CD4-positive, alpha-beta T cell treated with Interleukin-21 for 1 hour (primary cell): ENCODE measurements around the gene PPM1F.

Source experiments
- DNase-seq: peaks from one replicate; pipeline ENCODE4 v3.0.0-alpha.2; 2020

PPM1F gene

GRCh38 chr22:21975273-21975672 is 22.6 kb upstream of the PPM1F start:
- no peak for DNase-seq

- no peak for DNase-seq
Measured at GRCh38 chr22:21974058-21974649, 21.5 kb upstream of the PPM1F start.

- no peak for DNase-seq
Measured at GRCh38 chr22:21972806-21973205, 20.2 kb upstream of the PPM1F start.

GRCh38 chr22:21972293-21972779 is 19.7 kb upstream of the PPM1F start:
- DNase-seq, result peak; percentile 44

- no peak for DNase-seq
Measured at GRCh38 chr22:21971858-21972275, 19.2 kb upstream of the PPM1F start.

DNA sequence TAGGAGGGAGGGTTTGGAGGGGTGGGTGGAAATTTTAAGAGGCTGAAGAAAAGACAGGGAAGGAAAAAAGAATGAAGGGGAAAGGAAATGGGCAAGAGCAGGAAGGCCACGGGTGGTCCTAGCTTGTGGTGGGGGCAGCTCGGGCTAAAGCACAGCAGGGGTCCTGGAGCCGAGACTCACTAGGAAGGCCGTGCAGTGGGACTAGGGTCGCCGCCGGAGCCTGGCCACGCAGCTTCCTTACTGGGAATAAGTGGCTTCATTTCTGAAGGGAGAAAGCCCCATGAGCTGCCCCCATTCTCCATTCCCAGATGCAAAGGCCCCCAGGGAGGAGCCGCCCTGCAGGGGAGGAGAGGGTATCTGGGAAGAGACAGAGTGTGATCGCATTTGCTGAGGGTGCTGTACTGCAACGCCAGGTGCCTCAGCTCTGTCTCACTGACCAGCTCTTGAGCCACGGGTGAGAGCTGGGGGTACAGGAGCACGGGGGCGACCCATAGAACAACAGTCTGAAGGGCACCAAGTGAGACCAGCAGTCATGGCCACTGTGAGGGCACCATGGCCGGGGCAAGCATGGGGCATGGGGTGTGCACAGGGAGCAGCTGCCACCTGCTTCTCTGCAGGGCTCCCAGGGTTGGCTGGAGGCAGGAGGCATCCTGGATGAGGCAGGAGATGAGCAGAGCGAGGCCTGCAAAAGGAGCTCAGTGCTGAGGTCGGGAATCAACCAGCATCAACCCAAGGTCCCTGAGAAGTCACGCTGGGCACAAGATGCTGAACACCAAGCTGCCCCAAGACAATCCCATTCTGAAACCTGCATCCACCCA is 18.4 kb upstream of the PPM1F start:
- no peak for DNase-seq

DNA sequence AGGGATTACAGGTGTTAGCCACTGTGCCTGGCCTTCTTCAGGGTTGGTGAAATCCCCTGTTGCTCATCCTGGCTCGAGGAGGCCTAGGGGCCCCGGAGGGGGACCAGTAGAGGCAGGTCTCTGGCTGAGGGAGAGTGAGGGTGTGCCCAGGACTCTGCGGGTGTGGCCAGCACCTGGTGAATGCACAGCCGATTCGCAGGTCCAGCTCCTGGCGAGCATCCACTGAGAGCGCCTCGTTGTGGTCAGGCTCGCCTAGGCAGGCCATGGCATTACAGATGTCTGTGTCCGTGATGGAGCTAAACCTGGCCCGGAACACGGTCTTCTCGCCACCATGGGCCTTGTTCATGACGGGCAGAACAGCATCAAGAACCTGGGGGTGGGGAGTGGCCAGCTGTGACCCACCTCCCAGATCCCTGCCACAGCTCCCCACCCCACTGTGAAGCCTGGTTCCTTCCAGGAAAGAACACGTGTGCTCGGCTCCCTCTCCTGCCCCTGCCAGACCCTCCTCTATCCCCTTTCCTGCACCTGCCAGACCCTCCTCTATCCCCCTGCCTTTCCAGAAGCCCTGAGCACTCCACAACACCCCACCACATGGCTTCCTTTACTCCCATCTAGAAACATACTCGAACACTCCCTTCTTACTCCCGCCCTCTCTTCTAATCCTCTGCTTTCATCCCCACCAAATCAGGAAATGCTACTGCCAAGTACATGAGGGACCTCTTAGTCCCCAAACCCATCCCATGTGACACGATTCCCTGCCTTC is 17.6 kb upstream of the PPM1F start:
- no peak for DNase-seq

GRCh38 chr22:21968452-21969129 is 15.9 kb upstream of the PPM1F start:
- no peak for DNase-seq

- no peak for DNase-seq
Measured at GRCh38 chr22:21967693-21968271, 15.1 kb upstream of the PPM1F start.

DNA sequence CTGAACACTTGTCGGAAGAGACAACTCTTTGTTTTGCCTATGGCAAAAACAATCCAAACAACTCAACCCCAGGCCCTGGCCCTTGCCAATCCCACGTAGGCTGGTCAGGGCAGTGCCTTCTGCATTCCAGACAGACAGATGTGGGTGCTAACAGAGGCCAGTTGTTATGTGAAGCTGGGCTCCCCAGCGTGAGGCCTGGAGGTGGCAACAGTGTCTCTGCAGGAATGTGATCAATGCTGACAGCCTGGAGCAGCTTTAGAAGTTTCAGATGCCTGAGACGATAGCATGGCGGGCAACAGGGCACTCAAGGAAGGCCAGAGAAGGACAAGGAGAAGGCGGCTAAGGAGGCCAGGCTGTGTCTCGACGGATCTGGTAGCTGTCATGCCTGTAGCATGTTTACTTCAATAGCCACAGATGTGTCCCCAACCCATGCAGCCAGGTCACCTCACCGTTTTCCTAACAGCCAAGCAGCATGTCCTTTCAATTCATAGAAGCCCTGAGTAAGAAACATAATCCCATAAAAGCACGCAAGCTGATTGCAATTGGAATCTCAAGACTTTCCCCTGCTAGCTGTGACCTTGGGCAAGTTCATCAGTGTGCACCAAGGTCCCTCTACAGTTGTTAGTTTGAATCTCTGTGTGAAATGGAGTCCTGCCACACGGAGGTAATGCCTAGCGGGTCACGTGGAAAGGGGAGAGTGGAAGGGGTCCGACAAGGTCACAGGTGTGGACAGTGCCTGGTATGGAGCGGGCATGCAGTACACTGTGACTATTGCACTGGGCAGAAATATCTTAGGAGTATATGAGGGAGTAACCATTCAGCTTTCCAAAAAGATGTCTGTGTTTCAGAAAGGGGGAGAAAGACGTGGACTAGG is 14.2 kb upstream of the PPM1F start:
- DNase-seq, result no peak

GRCh38 chr22:21965762-21966288 is 13.2 kb upstream of the PPM1F start:
- DNase-seq, result no peak

- no peak for DNase-seq
Measured at GRCh38 chr22:21964918-21965484, 12.4 kb upstream of the PPM1F start.

GRCh38 chr22:21964234-21964633 is 11.6 kb upstream of the PPM1F start:
- no peak for DNase-seq

- DNase-seq, result no peak
Measured at GRCh38 chr22:21963790-21964211, 11.2 kb upstream of the PPM1F start.

DNA sequence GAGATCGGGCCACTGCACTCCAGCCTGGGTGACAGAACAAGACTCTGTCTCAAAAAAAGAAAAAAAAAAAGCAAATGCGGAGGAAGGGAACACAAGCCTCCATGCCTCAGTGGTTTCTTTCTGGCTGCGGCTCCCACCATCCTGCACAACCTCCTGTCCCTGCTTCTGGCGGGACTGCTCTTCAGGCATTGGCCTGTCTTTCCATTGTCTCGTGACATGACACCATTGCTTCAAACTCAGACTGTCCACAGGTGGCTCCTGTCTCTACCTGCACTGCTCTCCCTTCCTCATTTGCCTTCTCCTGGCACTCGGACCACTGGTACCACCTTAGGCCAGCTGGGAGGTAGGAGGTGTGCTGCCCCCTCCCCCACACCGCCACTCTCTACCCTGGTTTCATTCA is 10.6 kb upstream of the PPM1F start:
- no peak for DNase-seq

- DNase-seq, result no peak
Measured at GRCh38 chr22:21962655-21962949, 10.0 kb upstream of the PPM1F start.

- DNase-seq, result no peak
Measured at GRCh38 chr22:21961886-21962654, 9.4 kb upstream of the PPM1F start.

DNA sequence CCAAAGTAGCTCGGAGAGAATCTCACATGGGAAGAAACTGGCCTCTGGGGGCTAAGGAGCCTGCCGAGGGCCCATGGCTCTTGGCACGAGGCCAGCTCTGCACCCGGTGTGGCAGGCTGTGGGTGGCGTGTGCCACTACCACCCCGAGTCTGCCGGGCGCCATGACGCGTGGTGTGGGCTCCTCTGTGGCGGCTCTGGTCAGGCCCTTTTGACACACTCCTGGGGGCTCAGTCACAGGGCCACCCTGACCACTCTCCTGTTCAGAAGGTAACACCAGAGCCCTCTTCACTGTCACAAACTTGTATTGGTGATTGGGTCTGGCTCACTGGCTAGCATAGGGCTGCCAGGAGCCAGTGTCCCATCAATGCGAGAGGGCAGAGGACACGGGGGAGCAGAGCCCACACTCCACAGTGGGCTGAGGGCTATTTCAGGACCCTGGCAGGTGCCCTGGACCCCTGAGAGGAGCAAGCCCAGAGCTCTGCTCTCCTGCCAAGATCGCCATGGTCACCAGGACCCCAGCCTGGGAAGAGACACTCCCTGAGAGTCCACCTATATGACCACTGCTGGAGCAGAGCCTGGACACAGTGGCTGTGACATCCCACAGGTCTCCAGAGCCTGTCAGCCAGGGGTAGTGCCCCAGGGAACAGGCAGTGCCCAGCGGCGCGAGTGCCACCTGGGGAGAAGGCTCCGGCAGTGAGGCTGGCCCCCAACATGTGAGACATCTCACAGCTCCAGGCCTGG is 8.6 kb upstream of the PPM1F start:
- no peak for DNase-seq
